KOPT-K1 (cell line): ENCODE data around the gene EMCN.
"Not testable (repeated sequence)": the region's sequence is repeated elsewhere in the genome, so short reads cannot be mapped to it uniquely, and the experiment has no call there.

Experiments used
- H3K27ac ChIP-seq: fragments of 200-600 bp; sonication (generic); 2 replicates; pipeline ENCODE4 v1.5.1; 2016; ENCODE audit warnings: antibody characterized with exemption, mild to moderate bottlenecking, low read depth, low read length; ENCODE audit not compliant: poor library complexity, severe bottlenecking
- H3K36me3 ChIP-seq: fragments of 200-600 bp; sonication (generic); 2 replicates; pipeline ENCODE4 v1.5.1; 2017; ENCODE audit warnings: antibody characterized with exemption, mild to moderate bottlenecking, low read length, moderate library complexity; ENCODE audit not compliant: insufficient read depth
- H3K9me3 ChIP-seq: fragments of 200-600 bp; sonication (generic); 2 replicates; pipeline ENCODE4 v1.5.1; 2017; ENCODE audit warnings: antibody characterized with exemption, low read length, mild to moderate bottlenecking; ENCODE audit not compliant: insufficient read depth, poor library complexity, severe bottlenecking

EMCN gene

DNA sequence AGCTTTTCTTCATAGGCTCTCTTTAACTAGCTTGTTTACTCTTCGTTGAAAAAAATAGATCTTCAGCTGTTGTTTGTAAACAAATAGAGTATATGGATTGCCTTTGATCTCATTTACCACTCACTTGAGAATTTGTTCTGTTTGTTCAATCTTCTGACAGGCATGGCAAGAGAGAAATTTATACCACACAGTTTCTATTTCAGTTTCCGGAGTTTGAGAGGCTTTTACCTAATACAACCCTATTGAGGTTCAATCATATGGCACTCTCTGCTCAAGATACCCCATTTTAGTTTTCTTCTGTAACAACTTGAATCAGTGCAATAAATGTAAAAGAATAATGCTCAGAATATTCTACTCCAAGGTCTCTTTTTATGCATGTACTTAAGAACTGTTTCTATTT, 148.0 kb downstream of the EMCN start:
- H3K27ac ChIP-seq = no peak overlapping the region

DNA sequence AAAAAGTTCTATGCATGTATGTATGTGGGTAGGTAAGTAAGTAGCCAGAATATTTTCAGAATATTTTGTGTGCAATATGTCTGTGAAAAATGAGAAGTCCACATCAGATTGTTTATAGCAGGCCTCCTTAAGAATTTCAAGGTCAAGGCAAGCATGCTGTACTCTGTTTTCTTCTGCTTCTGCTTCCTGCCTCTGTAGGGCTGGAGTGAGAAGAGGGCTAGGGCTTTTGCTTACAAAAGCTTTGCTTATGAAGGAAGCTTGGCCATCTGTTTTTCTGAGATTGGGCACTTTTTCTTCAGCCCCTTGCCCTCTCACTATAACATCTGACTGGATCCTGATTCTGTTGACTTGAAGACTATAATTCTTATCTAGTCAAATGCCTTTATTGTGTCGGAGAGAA, 150.4 kb downstream of the EMCN start:
- Histone ChIP-seq H3K36me3 (no peaks in the 10 kb centered on the region), H3K9me3 (no peaks in the 10 kb centered on the region), H3K27ac (no peak overlapping the region)

More for the DNA sequence above, 148.0 kb downstream of the EMCN start:
- Histone ChIP-seq H3K9me3 (no peaks in the 10 kb centered on the region), H3K36me3 (no peaks in the 10 kb centered on the region)

DNA sequence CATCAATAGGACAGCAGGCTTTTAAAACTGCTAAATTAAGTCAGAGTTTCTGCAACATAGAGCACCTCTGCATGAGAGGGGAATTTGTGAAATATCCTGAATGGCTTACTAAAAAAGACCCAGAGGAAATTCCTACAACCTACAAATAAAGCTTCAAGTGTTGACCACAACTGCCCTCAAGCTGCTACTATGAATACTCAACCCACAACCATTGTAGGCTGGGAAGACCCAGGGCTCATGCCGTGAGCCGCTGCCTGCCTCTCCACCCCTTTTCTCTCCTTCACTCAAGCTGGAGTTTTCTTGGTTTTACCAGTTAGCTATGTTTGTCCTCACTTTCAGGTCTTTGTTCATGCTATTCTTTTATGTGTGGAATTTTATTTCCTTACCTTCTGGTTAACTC, 151.6 kb downstream of the EMCN start:
- no peaks in the 10 kb centered on the region for H3K36me3 ChIP-seq
- no peaks in the 10 kb centered on the region for H3K9me3 ChIP-seq

DNA sequence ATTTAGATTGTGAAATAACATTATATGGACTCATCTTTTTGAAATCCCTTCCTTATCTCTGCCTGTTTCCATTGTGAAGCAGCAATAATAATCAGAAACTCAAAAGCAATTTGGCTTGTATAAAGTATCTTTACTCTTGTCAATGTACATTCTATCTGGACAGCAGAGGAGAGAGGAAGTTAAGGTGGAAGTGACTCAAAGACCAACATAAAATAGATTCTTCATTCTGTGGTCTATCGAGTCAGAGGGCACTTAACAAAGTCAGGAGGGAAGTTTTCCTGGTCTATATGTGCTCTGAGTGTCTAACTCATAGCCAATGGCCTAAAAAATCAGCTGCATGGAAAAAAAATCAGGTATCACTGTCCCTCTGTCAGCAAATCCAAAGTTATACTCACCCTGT, 155.5 kb downstream of the EMCN start:
- Histone ChIP-seq H3K9me3 (peaks cover 7% of the 10 kb centered on the region), H3K27ac (no peak overlapping the region)

More for the DNA sequence above, 151.6 kb downstream of the EMCN start:
- H3K27ac ChIP-seq = no peak overlapping the region

GRCh38 chr4:100361336-100361735, 156.5 kb downstream of the EMCN start:
- H3K36me3 ChIP-seq = no peaks in the 10 kb centered on the region
- peaks cover 9% of the 10 kb centered on the region for H3K9me3 ChIP-seq
- H3K27ac ChIP-seq = no peak overlapping the region

More for the DNA sequence above, 155.5 kb downstream of the EMCN start:
- H3K36me3 ChIP-seq = no peaks in the 10 kb centered on the region

DNA sequence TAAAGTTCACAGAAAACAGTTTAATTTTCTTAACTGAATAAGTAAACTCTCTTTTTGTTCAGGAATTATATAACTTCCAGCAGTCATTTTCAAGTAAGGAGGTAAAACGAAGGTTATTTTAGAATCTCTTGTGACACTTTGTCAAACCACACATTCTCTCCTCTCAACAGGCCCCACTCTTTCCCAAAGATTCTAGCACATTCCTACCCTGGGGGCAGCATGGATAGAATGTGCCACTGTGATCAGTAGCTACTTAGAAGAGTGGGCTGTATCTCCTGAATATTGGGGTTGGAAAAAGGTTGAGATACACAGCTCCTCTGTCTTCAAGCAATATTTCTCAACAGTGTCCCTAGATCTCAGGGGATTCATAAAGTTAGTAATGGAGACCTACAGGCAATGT, 157.6 kb downstream of the EMCN start:
- Histone ChIP-seq H3K27ac (no peak overlapping the region), H3K36me3 (no peaks in the 10 kb centered on the region), H3K9me3 (peaks cover 9% of the 10 kb centered on the region)

- Histone ChIP-seq H3K9me3 (peaks cover 9% of the 10 kb centered on the region), H3K36me3 (no peaks in the 10 kb centered on the region), H3K27ac (no peak overlapping the region)
These were observed 158.4 kb downstream of the EMCN start for GRCh38 chr4:100359441-100359840.

DNA sequence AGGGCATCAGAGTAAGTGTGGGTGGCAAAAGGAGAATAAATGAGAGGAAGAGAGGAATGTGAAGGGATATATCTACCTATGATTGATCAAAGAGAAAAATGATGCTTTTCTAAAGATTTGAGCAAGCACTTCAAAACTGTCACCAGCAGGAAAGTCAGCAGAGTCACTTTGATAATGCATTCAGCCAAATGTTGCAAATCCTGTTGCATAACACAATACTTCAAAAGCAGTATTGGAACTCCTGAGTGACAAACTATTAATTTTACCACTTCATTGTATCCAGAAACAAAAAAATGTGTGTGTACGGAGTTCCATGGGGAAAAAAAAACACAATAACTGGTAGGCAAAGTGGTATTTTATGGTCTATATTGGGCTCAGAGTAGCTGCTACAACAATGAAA, 160.3 kb downstream of the EMCN start:
- Histone ChIP-seq H3K27ac (no peak overlapping the region), H3K9me3 (peaks cover 9% of the 10 kb centered on the region), H3K36me3 (no peaks in the 10 kb centered on the region)

GRCh38 chr4:100356172-100356571, 161.7 kb downstream of the EMCN start:
- H3K27ac ChIP-seq = no peak overlapping the region
- no peaks in the 10 kb centered on the region for H3K36me3 ChIP-seq
- H3K9me3 ChIP-seq = peaks cover 16% of the 10 kb centered on the region

DNA sequence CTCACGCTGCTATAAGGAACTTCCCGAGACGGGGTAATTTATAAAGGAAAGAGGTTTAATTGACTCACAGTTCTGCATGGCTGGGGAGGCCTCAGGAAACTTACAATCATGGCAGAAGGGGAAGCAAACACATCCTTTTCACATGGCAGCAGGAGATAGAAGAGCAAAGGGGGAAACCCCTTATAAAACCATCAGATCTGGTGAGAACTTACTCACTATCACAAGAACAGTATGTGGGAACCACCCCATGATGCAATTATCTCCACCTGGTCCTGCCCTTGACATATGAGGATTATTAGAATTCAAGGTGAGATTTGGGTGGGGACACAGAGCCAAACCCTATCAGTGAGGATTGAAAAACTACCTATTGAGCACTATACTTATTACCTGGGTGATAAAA, 165.5 kb downstream of the EMCN start:
- not testable (repeated sequence) for H3K27ac ChIP-seq, H3K36me3 ChIP-seq, H3K9me3 ChIP-seq

DNA sequence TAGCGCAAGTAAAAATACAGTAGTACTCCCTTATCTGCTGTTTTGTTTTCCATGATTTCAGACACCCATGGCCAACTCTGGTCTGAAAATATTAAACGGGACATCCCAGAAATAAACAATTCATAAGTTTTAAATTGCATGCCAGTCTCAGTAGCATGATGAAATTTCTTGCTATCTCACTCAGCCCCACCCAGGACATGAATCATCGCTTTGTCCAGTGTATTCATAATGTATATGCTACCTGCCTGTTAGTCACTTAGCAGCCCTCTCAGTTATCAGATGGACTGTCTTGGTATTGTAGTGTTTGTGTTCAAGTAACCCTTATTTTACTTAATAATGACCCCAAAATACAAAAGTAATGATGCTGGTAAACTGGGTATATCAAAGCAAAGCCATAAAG, 169.3 kb downstream of the EMCN start:
- Histone ChIP-seq H3K9me3 (peaks cover 11% of the 10 kb centered on the region), H3K36me3 (no peaks in the 10 kb centered on the region), H3K27ac (no peak overlapping the region)

DNA sequence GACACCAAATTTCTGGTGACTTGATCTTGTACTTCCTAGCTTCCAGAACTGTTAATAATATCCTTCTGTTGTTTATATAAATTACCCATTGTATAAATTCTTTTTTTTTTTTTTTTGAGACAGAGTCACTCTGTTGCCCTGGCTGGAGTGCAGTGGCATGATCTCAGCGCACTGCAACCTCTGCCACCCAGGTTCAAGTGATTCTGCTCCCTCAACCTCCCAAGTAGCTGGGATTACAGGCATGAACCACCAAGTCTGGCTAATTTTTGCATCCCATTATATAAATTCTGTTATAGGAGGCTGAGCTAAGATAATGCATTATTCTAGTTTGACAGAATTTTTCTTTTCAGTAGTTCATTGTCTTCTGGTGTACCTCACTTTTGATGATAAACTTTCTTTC, 170.6 kb downstream of the EMCN start:
- Histone ChIP-seq H3K36me3 (no peaks in the 10 kb centered on the region), H3K27ac (no peak overlapping the region), H3K9me3 (peaks cover 10% of the 10 kb centered on the region)

- Histone ChIP-seq H3K9me3 (peaks cover 3% of the 10 kb centered on the region), H3K27ac (no peak overlapping the region), H3K36me3 (no peaks in the 10 kb centered on the region)
These were observed 172.2 kb downstream of the EMCN start for GRCh38 chr4:100345585-100345984.
